Measurements from ENCODE around the gene GLE1. TPM values are rescaled to one million over a fixed set of nuclear protein-coding genes. Genes with fewer than 3 reads are reported as not detected.
A peak's percentile ranks its signal among the peaks of the same experiment; 100 is the strongest.

GLE1 gene
- total RNA-seq, 2 donors from 2014 or later = 14.7 to 16.6 TPM

DNA sequence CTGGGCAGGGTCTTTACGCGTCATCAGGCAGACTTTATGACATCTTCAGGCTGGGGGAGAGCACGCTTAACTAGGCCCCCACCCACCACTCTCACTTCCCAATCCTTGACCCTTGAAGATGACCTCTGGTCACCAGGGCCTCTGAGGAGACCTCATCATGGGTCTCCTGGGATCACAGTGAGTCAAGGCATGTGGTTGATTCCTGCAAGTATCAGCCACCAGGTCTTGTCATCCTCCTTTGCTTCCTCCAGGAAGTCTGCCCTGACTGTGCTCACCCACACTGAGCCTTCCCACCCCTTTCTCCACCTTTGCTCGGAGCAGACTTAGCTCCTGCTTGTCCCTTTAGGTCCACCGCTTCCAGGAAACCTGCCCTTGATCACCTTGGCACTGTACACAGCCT, 31.4 kb upstream of the GLE1 start:
- no peaks in the 10 kb centered on the region for H3K4me1 Mint-ChIP-seq
- H3K36me3 Mint-ChIP-seq (ENCODE audit: low read depth) = peaks cover 46% of the 10 kb centered on the region
- no peak overlapping the region for H3K27ac ChIP-seq (ENCODE audit: low read depth, low read length)

DNA sequence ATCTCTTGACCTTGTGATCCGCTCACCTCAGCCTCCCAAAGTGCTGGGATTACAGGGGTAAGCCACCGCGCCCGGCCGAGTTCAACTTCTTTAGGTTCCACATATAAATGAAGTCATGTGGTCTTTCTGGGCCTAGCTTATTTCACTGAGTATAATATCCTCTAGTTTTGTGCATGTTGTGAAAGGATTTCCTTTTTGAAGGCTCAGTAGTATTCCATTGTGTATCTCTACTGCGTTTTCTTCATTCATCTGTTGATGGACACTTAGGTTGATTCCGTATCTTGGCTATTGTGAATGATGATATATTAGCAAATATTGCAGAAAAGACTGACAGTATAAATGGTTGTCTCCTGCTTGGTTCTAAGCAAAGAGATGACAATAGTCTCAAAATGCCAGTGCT, 28.7 kb upstream of the GLE1 start:
- Mint-ChIP-seq H3K4me1 (peaks cover 5% of the 10 kb centered on the region), H3K4me3 (no peak overlapping the region), H3K9me3 (no peaks in the 10 kb centered on the region), H3K27ac (no peak overlapping the region), H3K27me3 (ENCODE audit: insufficient read depth) (no peaks in the 10 kb centered on the region), H3K36me3 (ENCODE audit: low read depth) (peaks cover 47% of the 10 kb centered on the region)
- H3K9ac ChIP-seq (ENCODE audit: extremely low read depth, low read length, poor library complexity, severe bottlenecking) = no peak overlapping the region
- H3K27me3 ChIP-seq (ENCODE audit: control insufficient read depth, insufficient read depth, low read length, poor library complexity, severe bottlenecking) = no peaks in the 10 kb centered on the region
- H3K27ac ChIP-seq (ENCODE audit: low read depth, low read length) = no peak overlapping the region
- TF ChIP-seq, protein P1, sequence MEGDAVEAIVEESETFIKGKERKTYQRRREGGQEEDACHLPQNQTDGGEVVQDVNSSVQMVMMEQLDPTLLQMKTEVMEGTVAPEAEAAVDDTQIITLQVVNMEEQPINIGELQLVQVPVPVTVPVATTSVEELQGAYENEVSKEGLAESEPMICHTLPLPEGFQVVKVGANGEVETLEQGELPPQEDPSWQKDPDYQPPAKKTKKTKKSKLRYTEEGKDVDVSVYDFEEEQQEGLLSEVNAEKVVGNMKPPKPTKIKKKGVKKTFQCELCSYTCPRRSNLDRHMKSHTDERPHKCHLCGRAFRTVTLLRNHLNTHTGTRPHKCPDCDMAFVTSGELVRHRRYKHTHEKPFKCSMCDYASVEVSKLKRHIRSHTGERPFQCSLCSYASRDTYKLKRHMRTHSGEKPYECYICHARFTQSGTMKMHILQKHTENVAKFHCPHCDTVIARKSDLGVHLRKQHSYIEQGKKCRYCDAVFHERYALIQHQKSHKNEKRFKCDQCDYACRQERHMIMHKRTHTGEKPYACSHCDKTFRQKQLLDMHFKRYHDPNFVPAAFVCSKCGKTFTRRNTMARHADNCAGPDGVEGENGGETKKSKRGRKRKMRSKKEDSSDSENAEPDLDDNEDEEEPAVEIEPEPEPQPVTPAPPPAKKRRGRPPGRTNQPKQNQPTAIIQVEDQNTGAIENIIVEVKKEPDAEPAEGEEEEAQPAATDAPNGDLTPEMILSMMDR (conservative IDR thresholded peaks at IDR 0.05) = no peak
- 87 to 97% methylated on average over 3 to 7 of the region's 7 CpGs for WGBS, 2 experiments (ENCODE audit: insufficient coverage in 1 of 2, insufficient read length in 1 of 2)
- H3K4me1 ChIP-seq (ENCODE audit: control insufficient read depth, insufficient read depth, low read length) = no peaks in the 10 kb centered on the region
- DNase-seq = no peak
- H3K36me3 ChIP-seq (ENCODE audit: control insufficient read depth, insufficient read depth, low read length) = peaks cover 36% of the 10 kb centered on the region
- H3K4me3 ChIP-seq (ENCODE audit: low read length) = no peak overlapping the region
- no peaks in the 10 kb centered on the region for H3K9me3 ChIP-seq (ENCODE audit: control insufficient read depth, low read length)

More for the DNA sequence above, 31.4 kb upstream of the GLE1 start:
- Histone ChIP-seq H3K27me3 (ENCODE audit: control insufficient read depth, insufficient read depth, low read length, poor library complexity, severe bottlenecking) (no peaks in the 10 kb centered on the region), H3K9ac (ENCODE audit: extremely low read depth, low read length, poor library complexity, severe bottlenecking) (no peak overlapping the region), H3K36me3 (ENCODE audit: control insufficient read depth, insufficient read depth, low read length) (peaks cover 32% of the 10 kb centered on the region), H3K9me3 (ENCODE audit: control insufficient read depth, low read length) (no peaks in the 10 kb centered on the region), H3K4me1 (ENCODE audit: control insufficient read depth, insufficient read depth, low read length) (no peaks in the 10 kb centered on the region), H3K4me3 (ENCODE audit: low read length) (no peak overlapping the region)
- WGBS, 2 experiments (ENCODE audit: insufficient coverage in 1 of 2, insufficient read length in 1 of 2) = 96% methylated on average over 5 of the region's 5 CpGs; no CpG with 5 or more reads in 1 of the 2 experiments
- no peaks in the 10 kb centered on the region for H3K9me3 Mint-ChIP-seq
- TF ChIP-seq, protein P1 (conservative IDR thresholded peaks at IDR 0.05) = no peak
- no peaks in the 10 kb centered on the region for H3K27me3 Mint-ChIP-seq (ENCODE audit: insufficient read depth)
- H3K27ac Mint-ChIP-seq = no peak overlapping the region
- no peak for DNase-seq
- H3K4me3 Mint-ChIP-seq = no peak overlapping the region

DNA sequence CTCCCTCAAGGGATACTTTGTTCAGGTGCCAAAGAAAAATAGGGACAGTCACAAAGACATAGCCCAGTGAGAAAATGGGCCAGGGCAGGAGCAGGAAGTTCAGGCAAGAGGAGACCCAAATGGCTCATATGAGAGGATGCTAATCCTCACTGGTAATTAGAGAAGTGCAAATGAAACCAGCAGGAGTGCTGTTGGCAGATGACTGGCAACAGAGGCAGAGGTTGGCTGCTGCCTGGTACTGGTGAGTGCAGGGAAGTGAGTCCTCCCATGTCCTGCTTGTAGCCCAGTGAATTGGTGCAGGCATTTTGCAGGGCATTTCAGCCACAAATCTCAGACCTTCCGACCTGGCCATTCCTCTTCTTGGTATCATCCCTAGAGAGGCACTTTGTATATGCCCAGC, 25.3 kb upstream of the GLE1 start:
- H3K27ac ChIP-seq (ENCODE audit: low read depth, low read length) = no peak overlapping the region
- no peaks in the 10 kb centered on the region for H3K9me3 ChIP-seq (ENCODE audit: control insufficient read depth, low read length)
- no peak overlapping the region for H3K4me3 Mint-ChIP-seq
- H3K9ac ChIP-seq (ENCODE audit: extremely low read depth, low read length, poor library complexity, severe bottlenecking) = no peak overlapping the region
- H3K27ac Mint-ChIP-seq = no peak overlapping the region
- H3K27me3 Mint-ChIP-seq (ENCODE audit: insufficient read depth) = no peaks in the 10 kb centered on the region
- TF ChIP-seq, protein P1 (conservative IDR thresholded peaks at IDR 0.05) = no peak
- H3K9me3 Mint-ChIP-seq = no peaks in the 10 kb centered on the region
- peaks cover 51% of the 10 kb centered on the region for H3K36me3 ChIP-seq (ENCODE audit: control insufficient read depth, insufficient read depth, low read length)
- no peaks in the 10 kb centered on the region for H3K4me1 ChIP-seq (ENCODE audit: control insufficient read depth, insufficient read depth, low read length)
- no peaks in the 10 kb centered on the region for H3K27me3 ChIP-seq (ENCODE audit: control insufficient read depth, insufficient read depth, low read length, poor library complexity, severe bottlenecking)
- peaks cover 5% of the 10 kb centered on the region for H3K4me1 Mint-ChIP-seq
- peak; percentile 61 for DNase-seq
- 88 to 100% methylated on average over 1 of the region's 1 CpG for WGBS, 2 experiments (ENCODE audit: insufficient coverage in 1 of 2, insufficient read length in 1 of 2)
- H3K36me3 Mint-ChIP-seq (ENCODE audit: low read depth) = peaks cover 58% of the 10 kb centered on the region
- H3K4me3 ChIP-seq (ENCODE audit: low read length) = no peak overlapping the region
